Stimulated activated CD4-positive, alpha-beta T cell treated with anti-CD3 and anti-CD28 coated beads, Interleukin-15, amount 100 ng/mL, for 1 hour (primary cell): ENCODE results near the gene TTC7B.
"Not testable (repeated sequence)": the region's sequence is repeated elsewhere in the genome, so short reads cannot be mapped to it uniquely, and the experiment has no call there.

ENCODE experiments used
- DNase-seq, 2 donors: peaks; one replicate each; pipeline ENCODE4 v3.0.0-alpha.2; 2020; ENCODE audit warnings: low read depth in 1 of 2, low spot score in 1 of 2

TTC7B gene

DNA sequence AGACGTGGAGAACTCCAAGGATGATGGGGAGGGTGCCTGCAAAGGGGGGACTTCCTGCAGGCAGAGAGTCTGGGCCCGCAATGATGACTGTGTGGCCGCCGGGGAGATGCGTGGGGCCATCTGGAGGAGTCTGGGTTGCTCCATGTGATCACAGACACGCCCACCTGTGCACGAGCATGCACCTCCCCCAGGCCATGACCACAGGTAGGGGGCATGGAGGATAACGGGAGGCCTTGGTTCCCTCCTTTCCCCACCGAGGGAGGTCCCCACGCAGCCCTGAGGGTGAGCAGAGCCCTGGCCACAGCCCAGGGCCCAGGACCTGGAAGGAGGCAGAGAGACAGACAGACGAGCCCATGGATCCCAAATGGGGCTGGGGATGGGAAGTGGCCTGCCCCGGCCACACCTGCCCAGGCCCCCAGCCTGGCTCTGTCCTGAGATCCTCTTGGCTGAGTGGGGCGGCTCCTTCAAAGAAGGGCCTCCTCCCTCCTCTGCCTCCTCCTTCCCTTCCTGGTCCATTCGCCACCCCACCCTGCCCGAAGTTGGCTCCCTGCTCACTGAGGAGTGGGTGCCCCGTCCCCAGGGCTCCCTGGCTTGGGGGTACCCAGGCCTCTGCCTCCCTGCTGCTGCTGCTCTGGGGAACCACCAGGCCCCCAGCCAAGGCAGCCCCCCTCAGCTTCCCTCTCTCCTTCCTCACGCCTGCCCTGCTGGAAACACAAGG lies 281.2 kb downstream of the TTC7B start:
- no peak for DNase-seq

DNA sequence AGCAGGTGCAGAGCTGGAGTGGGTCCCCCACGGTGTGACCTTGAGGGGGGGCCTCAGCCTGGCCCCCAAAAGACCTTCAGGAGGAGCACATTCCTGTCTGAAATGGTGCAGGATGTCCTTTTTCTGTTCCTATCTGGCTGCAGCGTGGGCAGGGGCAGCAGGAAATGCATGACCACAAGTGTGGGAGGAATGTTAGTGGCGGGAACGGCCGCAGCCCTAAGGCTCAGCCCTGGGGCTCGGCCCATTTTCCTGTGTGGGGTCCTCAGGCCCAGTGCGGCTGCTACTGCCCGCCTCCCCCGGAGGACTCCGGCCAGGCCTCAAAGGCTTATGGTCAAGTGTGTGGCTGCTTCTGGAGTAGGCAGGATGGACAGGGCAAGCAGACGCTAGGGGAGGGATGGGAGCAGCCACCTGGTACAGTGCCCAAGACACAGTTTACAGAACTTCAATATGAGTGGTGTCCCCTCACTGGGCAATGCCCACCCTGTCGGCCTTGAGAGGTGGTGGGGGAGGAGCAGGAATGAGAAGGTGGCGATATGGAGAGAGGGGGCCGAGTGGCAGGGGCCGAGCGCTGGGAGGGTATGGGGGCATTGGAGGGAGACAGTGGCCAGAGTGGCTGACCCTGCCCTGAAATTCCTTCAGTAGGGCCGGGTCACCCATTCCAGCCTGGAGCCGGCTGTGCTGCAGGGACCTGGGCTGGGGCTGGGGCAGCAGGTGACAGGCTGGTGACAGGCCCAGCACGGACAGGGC lies 282.0 kb downstream of the TTC7B start:
- no peak for DNase-seq

- DNase-seq, result no peak
Observed at GRCh38 chr14:90533591-90534021, 282.6 kb downstream of the TTC7B start.

GRCh38 chr14:90532826-90533525 lies 283.3 kb downstream of the TTC7B start:
- no peak for DNase-seq

GRCh38 chr14:90531497-90531896 lies 284.7 kb downstream of the TTC7B start:
- no peak for DNase-seq

- no peak for DNase-seq
Observed at GRCh38 chr14:90530523-90530922, 285.7 kb downstream of the TTC7B start.

DNA sequence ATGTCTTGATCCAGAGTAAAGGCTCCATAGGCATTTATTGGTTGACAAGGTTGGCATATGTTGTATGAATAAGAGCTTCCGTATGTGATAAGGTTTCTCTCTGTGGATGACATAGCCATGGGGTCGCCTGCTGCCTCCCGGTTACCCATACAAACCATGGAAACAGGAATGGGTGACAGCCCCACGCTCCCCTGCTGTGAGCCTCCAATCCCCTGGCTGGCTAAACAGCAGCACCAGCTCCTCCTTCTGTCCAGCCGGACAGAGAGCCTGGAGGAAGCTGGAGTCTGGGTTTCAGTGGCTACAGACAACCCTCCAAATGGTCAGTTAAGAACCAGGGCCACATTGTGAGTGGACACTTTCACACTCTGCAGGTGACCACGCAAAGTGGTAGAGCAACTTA lies 288.3 kb downstream of the TTC7B start:
- no peak for DNase-seq

GRCh38 chr14:90526536-90526935 lies 289.7 kb downstream of the TTC7B start:
- not testable (repeated sequence) for DNase-seq

- DNase-seq, result not testable (repeated sequence)
Observed at GRCh38 chr14:90525353-90526028, 290.7 kb downstream of the TTC7B start.

DNA sequence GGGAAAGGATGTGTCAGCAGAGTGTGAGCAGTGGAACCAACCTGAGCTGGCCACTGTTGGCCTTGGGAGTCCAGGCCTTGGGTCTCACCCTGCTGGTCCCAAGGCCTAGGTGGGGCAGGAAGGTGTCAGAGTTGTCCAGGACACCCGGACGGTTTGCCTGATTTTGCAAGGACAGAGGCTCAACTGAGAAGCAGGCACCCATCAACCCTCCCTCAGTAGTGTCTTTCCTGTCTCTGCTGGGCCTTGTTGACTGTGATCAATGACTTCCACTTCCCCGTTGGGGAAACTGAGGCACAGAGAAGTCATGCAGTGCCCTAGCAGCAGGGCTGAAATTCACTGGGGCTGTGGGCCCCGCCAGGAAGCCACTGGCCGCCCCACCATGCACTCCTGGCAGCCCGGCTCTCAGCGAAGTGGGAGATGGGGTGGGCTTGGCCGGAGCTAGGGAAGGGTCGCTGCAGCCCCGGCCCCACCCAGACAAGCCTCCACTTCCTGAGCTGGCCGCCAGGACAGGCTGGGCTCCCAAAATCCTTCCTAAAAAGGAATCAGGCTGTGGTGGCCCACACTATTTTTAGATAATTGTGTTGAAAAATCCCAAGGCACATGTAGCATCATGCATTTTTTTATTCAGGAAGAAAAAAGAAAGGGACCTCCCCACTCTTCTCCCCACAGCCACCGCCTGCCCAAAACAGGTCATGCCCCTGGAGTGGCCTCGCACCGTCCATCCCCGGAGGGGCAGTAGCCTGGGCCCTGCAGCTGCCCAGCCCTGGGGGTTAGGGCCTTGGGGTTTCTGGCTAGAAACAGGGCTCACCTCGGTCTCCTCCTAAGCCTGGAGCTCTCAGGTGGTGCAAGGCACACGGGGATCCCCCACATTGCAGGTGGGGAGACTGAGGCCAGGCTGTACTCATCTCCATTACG lies 292.0 kb downstream of the TTC7B start:
- DNase-seq, result no peak

- DNase-seq, result no peak
Observed at GRCh38 chr14:90523544-90523943, 292.7 kb downstream of the TTC7B start.

DNA sequence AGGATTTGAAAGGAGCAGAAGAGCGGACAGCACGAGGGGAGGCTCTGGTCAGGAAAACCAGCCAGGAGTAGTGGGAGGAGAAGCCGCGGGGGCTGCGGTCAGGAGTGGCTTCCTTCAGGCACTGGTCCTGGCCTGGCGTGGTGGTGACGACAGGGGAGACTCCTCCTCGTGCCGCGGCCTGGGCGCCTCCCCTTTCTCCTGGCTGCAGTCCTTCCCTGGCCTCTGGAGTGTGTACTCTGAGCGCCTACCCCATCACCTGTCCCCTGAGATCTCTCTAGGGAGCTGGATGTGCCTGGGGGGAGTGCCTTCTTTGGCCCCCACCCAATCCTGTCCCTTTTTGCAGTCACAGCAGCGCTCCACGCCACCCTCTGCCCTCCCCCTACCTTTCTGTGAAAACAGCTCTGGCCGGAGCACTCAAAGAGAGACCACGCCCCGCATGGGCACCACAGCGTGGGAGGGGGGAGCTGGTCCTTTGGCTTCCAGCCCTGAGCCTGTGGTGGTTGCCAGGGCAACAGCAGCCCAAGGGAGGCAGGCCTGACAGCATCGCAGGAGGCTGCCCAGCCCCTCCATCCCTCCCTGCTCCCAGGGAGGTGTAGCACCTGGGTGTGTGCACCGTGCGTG lies 293.5 kb downstream of the TTC7B start:
- DNase-seq, result no peak

DNA sequence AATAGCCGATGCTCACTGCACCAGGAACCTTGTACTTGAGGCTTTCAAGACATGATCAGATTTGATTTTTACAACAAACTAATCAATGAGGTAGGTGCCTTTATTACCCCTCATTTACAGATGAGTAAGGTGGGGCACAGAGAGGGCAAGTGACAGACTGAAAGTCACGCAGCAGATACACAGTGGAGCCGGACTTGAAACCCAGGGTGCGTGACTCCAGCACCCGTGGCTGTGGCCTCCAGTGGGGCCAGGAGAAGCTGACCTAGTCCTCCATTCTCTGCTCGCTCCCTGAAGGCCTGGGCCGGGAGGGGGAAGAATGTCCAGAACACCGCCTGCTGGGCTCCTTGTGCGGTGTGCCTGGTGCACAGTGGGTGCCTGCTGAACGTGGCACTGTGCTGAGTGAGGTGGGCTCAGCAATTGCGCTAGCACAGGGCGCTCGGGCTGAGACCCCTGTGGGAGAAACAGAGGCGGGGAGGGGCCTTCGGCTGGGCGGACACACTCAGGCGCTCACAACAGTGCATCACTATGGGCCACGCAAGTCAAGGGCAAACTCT lies 294.2 kb downstream of the TTC7B start:
- DNase-seq, result no peak

DNA sequence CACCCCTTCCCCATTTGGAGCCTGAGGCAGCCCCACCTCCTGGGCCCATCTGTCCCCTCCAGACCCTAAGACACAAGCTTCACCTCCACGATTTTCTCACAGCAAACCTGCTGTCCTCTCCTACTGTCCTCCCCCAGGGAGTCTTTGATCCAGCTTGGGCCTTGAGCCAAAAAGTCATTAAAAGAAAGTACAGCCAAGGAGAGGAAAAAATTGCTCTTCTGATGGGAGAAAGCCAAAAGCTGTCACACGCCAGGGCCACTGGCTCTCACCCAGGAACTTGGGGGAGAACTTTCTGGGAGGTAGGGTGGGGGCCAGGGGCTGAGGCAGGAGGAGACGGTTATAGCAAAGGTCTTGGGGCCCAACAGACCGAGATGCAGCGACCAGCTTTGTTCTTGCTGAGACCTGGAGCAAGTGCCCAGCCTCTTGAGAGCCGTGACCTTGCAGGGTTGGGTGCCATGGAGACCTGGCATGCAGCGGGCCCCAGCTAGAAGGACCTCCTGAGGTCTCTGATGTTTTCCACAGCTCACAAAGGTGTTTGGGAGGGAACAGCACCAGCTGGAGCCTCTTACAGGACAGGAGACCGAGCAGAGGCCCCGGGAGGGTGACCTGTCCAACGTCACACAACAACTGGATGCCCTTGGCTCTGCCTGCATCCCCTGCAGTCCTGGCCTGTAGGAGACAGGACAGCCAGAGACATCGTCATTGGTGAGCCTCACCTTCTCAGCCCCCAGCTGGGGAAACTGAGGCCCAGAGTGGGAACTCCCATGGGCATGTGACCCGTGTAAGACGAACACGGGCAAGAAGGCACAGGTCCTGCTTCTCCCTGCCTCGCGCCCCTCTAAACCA lies 294.9 kb downstream of the TTC7B start:
- no peak for DNase-seq

DNA sequence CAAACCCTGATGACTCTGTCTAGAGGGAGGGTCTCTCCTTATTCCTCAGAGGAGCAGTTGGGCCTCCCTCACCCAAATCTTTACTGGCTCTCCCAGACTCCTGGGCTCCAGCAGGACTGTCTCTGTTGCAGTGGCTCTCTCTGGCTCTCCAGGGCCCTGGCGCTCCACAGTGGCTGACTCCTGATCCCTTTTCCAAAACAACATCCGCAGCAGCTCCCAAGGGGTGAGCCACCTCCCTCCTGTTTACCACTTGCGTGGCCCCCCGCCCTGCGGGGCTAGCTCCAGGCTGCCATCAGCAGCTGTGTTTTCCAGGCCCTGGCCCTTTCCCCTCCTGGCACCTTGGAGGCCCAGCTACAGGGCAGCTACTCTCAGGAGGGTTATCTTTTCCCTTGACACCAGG lies 295.9 kb downstream of the TTC7B start:
- DNase-seq, result no peak

DNA sequence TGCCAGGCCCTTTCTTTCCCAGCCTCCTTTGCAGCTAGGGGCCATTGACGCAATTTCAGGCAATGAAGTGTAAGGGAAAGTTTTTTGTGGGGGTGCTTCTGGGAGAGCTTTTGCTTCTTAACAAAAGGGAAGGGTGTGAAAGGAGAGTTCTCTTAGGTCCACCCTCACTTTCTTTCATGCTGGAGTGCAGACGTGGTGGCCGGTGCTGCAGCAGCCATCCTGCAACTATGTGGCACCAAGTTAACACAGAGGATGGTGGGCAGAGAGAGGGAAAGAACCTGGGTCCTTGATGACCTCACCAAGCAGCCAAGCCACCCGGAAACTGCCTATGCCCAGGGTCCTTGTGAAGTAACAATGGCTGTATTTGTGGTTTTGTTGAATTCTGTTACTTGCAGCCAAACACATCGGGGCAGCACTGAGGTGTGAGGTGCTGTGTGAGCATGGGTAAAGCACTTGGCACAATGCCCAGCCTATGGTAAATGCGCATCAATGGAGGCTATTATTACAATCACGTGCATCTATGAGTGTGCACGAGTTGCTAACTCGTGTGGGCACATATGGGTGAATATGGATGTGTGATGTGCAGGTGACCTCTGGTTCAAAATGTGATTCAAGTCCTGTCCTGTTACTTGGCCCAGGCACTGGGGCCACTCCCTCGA lies 296.8 kb downstream of the TTC7B start:
- DNase-seq, result no peak

DNA sequence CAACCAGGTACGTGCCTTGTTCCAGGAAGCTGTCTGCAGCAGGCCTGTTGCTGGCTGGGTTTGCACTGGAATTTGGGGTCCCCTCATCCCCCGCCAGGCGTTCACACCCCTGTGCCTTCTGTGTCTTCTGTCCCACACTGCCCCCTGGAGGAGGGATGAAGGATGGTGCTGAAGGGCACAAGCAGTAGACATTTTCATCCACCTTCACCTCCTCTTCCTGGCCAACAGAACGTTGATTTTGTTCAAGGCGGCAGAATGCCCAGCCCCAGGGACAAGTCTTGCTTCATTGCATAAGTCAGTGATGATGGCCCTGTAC lies 297.3 kb downstream of the TTC7B start:
- peak in 1 of 2 donors; percentile 17 for DNase-seq
